Fibroblast of skin of abdomen (primary cell): Measurements from ENCODE around the gene KCTD13. TPM values are rescaled to one million over a fixed set of nuclear protein-coding genes. Genes with fewer than 3 reads are reported as not detected.
"Not testable (repeated sequence)": the region's sequence is repeated elsewhere in the genome, so short reads cannot be mapped to it uniquely, and the experiment has no call there.

Source experiments
- DNase-seq: peaks from one replicate; pipeline ENCODE4 v3.0.0-alpha.2; 2013
- polyA plus RNA-seq, 2 experiments: library from polyadenylated mRNA; unstranded; fragments of 120-200 nt; gene quantifications; one replicate each; pipeline ENCODE4 v1.2.1, GENCODE V29; 2013; ENCODE audit not compliant: insufficient read length in 2 of 2

KCTD13 gene, protein sequence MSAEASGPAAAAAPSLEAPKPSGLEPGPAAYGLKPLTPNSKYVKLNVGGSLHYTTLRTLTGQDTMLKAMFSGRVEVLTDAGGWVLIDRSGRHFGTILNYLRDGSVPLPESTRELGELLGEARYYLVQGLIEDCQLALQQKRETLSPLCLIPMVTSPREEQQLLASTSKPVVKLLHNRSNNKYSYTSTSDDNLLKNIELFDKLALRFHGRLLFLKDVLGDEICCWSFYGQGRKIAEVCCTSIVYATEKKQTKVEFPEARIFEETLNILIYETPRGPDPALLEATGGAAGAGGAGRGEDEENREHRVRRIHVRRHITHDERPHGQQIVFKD
- polyA plus RNA-seq (2013, experiment 1 of 2; ENCODE audit: insufficient read length) = 16.4 TPM
- polyA plus RNA-seq (2013, experiment 2 of 2; ENCODE audit: insufficient read length) = 17.9 TPM

DNA sequence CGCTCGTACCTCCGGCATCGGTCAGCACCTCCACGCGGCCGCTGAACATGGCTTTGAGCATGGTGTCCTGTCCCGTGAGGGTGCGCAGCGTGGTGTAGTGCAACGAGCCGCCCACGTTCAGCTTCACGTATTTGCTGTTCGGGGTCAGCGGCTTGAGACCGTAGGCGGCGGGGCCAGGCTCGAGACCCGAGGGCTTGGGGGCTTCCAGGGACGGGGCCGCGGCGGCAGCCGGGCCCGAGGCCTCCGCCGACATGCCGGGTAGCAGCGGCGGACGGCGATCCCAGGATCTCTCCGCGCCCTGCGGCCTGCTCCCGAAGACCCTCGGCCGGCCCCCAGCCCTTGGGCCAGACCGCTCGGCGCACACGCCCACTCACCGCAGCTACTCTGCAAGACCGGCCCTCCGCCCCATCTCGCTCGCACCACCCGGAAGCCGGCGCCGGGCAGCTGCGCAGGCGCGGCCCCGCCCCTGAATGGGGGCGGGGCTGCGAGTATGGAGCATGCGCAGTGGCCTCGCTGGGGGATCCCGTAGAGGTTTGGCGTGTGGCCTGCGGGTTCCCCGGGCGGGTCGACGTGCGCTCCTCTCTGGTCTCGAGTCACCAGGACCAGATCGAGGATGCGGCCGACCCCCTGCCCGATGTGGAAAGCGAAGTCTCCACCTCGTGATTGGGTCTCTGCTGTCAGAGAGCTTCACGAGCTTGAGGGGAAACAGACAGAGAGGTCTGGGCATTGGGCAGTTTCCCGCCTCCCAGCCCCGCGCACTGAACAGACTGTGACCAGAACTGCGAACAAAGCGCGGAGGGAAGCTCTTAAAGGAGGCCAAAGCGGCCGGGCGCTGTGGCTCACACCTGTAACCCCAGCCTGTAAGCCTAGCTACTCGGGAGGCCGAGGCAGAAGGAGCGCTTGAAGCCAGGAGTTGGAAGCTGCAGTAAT lies at the start of gene KCTD13:
Gene KCTD13 (minus strand): TSS at position 446 of the 930 bp plus-strand sequence. CDS start 193 bp downstream, at position 253.
- peak; percentile 83 for DNase-seq

DNA sequence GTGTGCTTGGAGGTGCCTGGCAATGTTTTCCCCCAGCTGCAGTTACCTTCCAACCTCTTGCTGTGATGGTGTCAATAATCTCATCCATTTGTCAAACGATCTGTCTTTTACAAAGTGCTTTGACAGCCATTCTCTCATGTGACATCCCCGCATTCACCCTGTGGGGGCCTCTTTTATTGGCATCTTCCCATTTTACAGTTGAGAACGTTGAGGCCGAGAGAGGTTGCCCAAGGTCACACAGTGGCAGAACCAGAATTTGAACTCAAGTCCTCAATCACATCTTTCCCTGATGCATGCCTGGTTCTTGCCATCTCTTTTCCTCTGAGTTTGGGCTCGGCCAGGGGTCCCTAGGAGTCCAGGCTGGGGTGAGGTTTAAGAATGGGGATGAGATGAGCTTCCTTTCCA lies 49.1 kb upstream of the KCTD13 start:
- no peak for DNase-seq

DNA sequence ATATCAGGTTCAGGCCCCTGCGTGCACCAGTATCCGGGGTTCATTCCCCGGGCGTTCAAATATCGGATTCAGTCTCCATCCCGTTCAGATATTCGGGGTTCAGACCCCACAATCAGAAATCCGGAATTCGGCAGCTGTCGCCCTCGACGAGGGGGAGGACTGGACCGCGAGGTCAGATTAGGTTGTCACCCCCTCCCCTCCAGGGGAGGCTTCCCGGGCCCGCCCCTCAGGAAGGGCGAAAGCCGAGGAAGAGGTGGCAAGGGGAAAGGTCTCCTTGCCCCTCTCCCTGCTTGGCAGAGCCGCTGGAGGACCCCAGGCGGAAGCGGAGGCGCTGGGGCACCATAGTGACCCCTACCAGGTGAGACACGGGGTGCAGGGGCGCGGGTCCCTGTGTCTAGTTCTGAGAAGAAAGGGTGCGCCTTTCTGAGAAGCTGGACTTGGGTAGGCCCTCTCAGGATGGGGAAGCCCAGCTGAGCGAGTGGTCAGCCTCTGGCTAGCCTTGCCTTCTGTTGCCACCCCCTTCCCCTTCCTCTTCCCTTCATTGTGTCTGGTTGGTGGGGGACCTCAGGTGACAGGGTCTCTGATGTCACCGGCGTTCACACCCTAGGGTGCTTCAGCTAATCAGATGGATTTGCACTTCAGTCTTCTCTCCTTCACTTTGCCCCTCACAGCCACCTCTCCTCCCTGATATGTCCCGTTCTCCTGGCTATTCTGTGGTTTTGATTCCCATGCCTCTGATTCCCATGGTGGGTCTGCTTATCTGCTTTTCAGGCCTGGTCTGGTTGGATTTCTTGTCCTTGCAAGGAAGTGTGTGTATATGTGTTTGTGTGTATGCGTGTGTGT lies 48.5 kb upstream of the KCTD13 start:
- DNase-seq = no peak

DNA sequence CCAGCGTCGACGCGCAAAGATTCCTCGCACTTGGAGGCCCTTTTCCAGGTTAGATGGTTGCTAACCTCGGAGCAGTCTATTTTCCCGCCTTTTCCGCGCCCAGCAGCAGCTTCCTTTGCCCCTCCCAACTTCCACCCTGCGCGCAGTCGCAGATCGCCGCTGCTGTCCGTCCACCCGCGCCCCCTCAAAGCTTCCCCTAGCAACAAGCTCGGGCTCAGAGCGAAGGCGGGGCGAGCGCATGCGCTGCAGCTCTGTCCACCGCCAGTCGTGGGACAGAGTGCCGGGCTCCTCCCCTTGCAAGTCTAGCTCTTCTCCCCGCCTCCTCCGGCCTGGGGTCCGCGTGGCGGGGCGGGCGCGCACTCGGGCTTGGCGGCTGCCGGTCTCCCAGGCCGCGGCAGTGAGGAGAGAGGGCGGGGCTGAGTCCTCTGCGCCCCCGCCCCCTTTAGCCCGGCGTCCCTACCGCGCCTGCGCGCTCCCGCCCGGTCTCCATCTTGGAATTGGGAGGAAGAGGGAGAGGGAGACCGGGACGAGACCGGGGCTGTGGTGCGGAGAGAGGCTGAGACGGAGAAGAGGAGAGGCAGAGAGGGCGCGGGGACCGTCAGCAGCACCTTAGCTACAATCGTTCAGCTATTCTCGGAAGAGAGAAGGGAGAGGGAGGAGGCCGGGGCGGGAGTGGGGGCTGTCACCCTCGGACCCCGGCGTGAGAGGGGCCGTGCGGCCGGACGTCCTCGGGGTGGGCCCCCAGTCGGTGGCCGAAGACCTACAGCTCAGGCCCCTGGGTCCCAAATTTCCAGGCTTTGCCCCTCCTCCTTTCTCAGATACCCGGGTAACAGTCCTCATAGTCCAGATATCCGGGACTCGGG lies 47.6 kb upstream of the KCTD13 start, which contains the start of gene TAOK2:
Gene TAOK2 (plus strand): TSS at position 485 of the 863 bp plus-strand sequence. CDS start 3,905 bp downstream, outside the sequence.
- DNase-seq = peak; percentile 99

DNA sequence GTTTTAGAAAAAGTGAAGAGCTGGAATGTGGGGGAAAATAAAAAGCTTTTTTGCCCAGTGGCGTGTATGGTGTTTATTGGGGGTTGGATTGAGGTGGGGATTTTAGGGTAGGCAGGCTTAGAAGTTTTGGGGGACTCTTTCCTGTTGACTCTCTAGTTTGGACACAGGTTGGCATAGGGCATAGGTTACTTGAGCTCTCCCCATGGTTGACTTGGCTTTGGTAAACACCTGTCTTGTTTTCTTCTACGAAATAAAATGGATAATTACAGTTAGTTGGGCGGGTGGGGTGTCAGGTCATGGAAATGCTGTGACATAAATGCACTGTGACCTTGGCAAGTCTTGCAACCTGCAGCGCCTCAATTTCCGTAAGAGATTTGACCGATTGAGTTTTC lies 47.0 kb upstream of the KCTD13 start:
- no peak for DNase-seq

DNA sequence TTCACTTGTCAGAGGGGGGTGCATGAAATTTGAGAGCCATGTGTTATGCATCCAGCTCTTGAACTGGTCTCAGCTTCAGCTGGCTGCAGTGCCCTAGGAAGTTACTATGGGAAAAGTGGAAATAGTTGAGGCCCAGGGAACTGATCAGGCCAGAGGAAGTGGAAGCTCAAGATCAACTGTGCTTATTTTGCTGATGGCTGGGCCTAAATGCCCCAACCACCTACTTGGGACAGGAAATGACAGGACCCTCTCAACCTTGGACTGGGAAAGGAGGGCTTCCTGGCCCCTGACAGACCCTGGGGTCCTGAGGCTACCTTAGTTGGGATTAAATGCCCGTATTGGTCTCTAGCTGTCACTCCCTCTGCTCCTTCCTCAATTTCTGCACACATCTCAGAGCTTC lies 46.5 kb upstream of the KCTD13 start:
- DNase-seq = no peak

DNA sequence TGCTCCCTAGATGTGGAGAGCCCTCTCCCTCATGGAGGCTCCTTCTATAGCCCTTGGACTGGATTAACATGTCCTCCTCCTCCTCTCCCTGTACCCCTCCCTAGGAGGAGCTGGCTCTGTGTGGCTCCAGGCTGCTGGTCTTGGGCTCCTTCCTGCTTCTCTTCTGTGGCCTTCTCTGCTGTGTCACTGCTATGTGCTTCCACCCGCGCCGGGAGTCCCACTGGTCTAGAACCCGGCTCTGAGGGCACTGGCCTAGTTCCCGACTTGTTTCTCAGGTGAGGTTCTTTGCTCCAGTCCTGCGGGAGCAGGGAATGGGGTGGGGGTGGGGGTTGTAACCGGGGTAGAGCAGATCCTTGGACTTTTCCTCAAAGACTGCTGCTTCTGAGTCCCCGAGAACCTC lies 45.3 kb upstream of the KCTD13 start:
- no peak for DNase-seq

DNA sequence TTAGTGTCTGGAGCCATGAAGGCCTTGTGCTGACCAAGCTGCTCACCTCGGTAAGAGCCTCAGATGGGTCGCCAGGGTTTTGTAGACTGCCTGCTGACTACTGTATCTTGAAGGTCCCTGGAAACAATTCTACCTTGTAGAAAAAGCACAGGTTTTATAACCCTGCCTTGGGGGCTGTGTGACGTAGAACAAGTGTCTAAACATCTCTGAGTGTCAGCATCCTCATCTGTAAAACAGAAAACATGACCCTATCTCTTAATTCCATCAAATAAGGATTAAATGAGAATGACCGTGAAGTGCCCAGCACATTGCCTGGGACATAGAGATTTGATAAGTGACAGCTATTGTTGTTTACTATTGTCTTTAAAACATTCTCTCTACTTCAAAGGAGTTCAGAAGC lies 42.2 kb upstream of the KCTD13 start:
- DNase-seq = no peak

DNA sequence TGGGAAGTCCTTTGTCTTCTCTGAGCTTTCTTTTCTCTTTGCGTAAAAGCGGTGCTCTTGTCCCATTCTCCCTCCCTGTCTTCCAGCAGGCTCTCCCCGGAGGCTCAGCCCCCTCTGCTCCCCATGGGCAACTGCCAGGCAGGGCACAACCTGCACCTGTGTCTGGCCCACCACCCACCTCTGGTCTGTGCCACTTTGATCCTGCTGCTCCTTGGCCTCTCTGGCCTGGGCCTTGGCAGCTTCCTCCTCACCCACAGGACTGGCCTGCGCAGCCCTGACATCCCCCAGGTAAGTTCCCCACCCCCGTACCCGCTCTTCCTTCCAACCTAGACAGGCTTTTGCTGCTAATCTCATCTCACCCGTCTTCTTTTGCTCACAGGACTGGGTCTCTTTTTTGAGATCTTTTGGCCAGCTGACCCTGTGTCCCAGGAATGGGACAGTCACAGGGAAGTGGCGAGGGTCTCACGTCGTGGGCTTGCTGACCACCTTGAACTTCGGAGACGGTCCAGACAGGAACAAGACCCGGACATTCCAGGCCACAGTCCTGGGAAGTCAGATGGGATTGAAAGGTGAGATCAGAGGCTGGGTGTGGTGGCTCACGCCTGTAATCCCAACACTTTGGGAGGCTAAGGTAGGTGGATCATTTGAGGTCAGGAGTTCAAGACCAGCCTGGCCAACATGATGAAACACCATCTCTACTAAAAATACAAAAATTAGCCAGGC lies 37.2 kb upstream of the KCTD13 start:
- DNase-seq = no peak

DNA sequence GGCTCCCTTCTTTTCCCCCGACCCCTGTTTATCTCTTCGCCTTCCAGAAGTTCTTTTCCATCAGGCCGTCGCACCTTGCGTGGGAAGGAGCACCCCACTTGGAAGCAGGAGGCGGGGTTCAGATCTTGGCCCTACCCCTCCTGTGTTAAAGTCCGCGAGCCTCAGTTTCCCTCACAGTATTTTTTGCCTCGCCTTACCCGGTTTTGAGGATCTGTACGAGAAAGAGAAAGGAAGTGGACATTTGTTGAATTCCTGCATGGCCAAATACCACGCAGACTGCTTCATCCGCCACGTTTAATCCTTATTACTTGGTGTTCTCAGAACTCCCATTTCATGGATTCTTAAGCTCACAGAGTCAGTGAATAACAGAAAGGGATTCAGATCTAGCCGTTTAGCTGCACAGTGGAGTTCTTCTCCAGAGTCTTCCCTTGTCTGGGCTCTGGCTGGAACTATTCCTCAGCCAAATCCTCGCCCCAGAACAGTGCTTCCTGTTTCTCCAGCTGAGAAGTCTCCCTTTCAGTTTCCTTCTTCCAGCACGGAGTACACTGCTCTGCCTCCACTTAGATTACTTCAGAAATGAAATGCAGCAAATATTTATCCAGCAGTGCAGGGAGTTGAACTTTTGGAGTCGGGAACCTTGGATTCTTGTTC lies 36.4 kb upstream of the KCTD13 start:
- peak; percentile 9 for DNase-seq

DNA sequence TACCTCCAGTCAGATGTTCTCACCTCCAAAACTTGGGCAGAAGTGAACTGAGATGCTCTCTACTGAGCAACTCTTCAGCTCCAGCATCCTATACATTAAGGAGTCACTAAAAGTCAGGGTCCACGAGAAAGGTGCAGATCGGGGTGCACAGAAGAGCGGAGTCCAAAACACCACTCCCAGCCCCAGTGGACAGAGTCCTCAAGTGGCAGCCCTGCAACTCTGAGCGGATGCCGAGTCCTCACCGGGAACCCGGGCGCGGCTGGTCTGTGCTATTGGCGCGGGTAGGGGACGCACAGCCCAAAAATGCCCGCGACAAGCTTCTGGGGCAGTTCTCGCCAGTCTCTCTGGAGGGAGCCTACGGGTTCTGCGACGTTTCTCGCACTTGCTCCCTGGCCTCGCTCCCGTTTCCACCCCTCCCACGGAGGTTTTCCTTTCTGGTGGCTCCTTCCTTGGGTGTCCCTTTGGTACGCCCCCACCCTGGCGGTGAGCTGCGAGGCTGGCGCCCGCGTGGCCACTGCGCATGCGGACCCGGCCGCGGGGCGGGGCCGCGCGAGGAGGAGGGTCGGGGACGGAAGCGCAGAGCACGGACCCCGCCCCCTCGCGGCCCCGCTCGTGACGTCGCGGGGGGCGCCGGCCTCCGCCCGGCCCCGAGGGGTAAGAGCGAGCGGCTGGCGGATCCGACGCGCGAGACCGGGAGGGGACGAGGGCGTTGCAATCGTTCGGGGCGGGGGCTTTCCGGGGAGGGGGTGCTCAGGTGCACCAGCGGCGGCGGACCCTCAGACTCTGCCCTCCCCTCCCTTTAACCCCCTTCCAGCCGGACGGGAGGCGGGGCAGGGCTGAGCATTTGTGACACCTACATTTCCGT lies 35.7 kb upstream of the KCTD13 start, which contains the start of gene TMEM219:
Gene TMEM219 (plus strand): TSS at position 601 of the 865 bp plus-strand sequence. CDS start 1,065 bp downstream, outside the sequence.
- peak; percentile 90 for DNase-seq

DNA sequence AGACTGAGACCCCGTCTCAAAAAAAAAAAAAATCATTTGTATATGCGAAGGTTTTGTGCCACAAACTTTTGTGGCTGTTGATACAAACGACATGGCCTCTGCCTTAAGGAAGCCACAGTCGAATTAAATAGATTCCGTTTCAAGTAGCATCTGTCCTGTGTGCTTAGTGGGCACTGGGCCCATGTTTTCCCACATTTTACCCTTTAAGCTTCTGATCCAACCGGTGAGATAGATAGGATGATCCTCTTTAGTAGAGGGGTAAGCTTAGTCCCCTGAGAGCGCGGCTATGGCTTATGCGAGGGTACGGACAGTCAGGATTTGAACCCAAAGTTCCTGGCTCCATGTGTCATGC lies 35.1 kb upstream of the KCTD13 start:
- no peak for DNase-seq

DNA sequence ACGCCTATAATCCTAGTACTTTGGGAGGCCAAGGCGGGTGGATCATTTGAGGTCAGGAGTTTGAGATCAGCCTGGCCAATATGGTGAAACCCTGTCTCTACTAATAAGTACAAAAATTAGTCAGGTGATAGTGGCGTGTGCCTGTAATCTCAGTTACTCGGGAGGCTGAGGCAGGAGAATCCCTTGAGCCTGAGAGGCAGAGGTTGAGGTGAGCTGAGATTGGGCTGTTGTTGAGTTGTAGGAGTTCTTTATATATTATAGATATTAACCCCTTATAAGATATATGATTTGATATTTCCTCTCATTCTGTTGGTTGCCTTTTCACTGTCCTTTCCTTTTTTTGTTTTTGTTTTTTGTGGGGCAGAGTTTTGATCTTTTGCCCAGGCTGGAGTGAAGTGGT lies 33.8 kb upstream of the KCTD13 start:
- DNase-seq = not testable (repeated sequence)

DNA sequence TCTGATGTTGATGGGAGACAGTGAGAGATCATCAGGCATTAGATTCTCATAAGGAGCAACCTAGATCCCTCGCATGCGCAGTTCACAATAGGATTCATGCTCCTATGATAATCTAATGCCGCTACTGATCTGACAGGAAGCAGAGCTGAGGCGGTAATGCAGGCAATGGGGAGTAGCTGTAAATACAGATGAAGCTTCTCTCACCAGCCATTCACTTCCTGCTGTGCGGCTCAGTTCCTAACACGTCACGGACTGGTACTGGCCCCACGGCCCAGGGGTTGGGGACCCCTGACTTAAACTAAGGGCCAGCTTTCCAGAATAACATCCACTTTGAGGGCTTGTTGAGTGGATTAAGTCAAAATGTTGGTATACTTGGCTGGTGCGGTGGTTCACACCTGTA lies 33.3 kb upstream of the KCTD13 start:
- DNase-seq = no peak

DNA sequence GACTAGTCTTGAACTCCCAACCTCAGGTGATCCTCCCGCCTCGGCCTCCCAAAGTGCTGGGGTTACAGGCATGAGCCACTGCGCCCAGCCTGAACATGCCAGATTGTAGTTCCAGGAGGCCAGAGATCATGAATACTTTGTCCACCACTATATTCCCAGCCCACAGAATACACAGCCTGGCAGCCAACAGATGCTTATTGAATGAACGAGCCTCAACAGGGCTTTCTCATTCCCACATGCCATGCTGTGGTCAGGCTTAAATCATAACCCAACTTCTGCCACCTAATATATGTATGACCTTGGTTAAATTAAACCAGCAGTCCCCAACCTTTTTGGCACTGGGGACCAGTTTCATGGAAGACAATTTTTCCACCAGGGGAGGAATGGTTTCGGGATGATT lies 32.7 kb upstream of the KCTD13 start:
- DNase-seq = no peak

DNA sequence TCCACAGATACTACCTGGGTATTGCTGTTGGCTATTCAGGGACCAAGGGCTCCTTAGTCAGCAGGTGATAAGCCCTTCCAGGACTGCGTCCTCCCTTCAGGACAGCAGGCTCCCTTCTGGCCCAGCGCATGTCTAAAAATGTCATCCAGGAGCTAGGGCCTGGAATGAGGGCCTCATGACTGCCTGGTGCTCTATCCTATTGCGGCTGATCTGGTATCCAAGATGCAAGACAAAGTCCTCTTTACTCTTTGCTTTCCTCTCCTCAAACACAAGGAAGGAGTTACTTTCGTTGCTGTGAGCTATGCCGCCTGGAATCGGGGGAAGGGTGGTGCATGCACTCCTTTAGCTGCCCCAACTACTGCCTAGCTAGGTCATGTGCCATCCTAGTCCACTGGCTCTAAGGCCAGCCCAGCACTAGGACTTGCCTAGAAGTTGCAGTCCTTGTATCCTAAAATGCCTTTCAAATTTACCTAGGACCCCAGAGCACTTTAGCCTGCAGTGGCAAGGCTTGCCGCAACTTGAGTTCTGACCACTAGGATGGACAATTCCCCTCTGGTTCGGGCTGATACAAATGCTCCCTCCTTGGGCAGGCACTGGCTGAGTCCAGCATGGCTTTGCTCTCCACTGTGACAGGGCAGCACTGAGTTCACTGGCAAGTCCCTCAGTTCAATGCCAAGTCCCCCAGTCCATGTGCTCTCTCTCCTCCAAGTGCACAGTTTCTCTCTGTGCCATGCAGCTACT lies 25.8 kb upstream of the KCTD13 start:
- DNase-seq = no peak

DNA sequence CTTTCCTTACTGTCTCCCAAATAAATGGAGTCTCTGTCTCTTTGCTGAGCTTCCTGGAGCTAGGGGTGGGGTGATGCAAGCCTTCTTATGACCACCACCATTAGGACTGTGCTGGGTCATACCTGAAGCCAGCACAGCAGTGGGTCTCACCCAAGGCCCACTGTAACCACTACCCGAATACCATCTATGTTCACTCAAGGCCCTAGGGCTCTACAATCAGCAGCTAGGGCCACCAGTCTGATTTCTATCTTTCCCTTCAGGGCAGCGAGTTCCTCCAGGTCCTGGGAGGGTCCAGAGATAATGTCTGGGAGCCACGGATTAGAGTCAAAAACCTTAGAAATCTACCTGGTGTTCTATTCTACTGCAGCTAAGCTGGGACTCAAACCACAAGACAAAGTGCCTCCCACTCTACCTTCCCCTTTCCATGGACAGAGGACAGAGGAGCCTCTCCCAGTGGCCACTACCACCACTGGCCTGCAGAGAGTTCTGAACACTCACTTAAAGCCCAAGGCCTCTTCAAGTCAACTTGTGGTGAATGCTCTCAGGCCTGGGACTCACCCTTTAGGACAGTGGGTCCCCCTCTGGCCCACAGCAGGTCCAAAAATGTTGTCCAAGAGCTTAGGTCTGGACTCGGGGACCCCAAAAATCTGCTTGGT lies 24.9 kb upstream of the KCTD13 start:
- DNase-seq = no peak

DNA sequence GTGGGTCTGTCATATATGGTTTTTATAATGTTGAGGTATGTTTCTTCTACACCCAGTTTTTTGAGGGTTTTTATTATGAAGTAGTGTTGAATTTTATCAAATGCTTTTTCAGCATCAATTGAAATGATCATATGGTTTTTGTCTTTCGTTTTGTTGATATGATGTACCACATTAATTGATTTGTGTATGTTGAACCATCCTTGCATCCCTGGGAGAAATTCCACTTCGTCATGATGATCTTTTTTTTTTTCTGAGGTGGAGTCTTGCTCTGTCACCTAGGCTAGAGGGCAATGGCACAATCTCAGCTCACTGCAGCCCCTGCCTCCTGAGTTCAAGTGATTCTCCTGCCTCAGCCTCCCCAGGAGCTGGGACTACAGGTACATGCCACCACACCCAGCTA lies 21.9 kb upstream of the KCTD13 start:
- DNase-seq = no peak
